GM21360 (cell line): ENCODE data around the gene CDCA5.
A peak's percentile ranks its signal among the peaks of the same experiment; 100 is the strongest.

Experiments used
- ATAC-seq: cut with Tn5 transposase; IDR thresholded peaks from one replicate; pipeline ENCODE4 v1.9.1; 2021; ENCODE audit warnings: mild to moderate bottlenecking, moderate library complexity; ENCODE audit not compliant: unreplicated experiment

Gene CDCA5

DNA sequence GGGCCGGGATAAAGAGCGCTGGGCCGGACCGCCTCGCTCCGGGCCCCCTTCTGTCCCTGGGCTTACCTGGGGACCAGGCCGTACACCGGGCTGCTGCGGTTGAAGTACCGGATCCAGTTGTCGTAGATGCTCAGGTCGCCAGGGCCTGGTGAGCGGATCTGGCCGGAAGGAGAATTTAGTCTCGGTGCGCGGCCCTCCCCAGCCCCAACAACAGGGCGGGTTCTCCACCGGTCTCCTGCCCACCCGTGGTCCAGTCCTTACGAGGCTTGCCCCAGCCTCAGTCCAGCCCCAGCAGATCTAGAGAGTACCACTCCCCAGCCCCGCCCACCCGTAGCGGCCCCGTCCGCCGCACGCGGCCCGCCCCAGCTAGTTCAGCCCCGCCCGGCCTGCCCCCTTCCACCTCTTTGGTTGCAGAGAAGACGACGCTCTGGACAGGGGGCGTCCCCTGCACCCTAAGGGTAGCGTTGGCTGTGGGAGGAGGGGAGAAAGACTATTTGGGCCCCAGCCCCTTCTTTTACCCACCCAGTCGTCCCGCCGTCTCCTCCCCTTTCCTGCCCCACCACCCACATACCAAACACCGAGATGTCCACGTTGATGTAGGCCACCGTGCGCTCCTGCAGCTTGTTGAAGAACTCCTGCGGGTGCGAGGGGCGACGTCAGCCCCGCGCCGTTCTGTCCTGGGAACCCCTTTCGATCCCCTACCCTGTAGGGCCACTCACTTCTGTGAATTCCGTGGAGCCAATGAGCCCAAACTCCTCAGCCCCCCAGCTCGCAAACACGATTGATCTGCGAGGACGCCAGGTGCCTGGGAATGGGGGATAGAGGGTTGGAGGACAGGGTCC is 36.0 kb downstream of the CDCA5 start:
- no peak for ATAC-seq

DNA sequence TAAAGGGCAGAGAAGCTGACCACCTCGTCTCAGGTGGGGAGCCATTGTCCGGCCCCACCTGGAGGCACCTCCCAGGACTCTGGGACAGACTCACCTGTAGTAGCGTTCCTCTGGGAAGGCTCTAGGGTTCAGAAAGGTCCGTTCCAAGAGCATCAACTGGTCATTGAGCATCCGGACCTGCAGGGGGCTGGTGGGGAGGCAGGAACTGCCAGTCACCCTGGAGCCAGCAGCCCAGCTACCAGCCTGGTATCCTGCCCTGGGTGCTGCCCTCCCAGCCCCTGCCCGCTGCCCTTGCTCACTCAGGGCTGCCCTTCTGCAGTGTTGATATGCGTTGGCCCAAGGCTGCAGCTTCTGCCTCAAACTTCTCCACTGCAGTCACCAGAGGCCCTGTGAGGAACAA is 38.1 kb downstream of the CDCA5 start:
- no peak for ATAC-seq

DNA sequence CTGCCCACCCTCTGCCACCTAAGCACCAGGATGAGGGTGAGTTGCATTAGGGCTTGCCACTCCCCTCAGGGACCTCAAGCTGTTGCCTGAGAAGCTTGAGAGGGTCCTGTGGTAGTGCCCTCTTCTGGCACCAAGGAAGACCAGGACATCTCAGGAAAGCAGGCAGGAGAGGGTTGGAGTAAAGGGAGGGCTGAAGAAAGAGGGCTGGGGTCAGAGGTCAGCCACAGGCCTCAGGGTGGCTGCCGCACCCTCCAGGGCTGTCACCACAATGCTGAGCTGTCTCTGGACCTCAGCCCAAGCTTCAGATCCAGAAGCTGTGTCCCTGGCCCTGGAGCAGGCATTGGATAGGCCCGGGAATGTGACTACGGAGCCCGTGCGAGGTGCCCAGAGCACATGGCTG is 38.8 kb downstream of the CDCA5 start:
- ATAC-seq = no peak

DNA sequence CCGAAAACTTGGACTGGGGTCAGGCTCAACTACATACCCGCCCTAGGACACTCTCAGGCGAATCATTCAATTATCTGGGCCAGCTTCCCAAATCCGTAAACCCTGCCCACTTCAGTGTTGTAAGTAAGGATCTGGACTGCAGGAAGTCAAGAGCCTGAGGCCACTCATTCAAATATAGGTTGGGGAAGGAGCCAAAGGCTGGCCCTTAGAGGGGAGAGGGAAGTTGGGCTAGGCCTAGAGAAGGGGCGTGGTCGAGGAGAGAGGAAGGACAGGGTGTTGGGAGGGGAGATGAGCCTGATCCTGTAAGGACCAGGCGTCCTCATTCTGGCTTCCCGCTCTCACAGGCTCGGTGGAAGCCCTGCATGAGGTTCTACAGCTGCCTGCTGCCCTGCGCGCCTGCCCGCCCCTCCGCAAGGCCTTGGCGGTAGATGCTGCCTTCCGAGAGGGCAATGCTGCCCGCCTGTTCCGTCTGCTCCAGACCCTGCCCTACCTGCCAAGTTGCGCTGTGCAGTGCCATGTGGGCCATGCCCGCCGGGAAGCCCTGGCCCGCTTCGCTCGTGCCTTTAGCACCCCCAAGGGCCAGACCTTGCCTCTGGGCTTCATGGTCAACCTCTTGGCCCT is 39.8 kb downstream of the CDCA5 start:
- ATAC-seq = no peak

DNA sequence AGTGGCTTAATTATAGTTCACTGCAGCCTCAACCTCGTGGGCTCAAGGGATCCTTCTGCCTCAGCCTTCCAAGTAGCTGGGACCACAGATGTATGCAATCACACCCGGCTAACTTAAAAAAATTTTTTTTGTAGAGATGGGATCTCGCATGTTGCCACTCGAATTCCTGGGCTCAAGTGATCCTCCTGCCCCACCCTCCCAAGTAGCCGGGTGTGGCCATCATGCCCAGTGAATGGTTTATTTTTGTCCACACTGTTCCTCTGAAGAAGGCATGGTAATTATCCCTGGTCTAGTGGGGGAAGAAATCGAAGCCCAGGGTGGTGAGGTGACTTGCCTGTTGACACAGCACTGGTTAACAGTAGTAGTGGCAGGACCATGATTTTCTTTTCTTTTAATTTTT is 40.9 kb downstream of the CDCA5 start:
- no peak for ATAC-seq

DNA sequence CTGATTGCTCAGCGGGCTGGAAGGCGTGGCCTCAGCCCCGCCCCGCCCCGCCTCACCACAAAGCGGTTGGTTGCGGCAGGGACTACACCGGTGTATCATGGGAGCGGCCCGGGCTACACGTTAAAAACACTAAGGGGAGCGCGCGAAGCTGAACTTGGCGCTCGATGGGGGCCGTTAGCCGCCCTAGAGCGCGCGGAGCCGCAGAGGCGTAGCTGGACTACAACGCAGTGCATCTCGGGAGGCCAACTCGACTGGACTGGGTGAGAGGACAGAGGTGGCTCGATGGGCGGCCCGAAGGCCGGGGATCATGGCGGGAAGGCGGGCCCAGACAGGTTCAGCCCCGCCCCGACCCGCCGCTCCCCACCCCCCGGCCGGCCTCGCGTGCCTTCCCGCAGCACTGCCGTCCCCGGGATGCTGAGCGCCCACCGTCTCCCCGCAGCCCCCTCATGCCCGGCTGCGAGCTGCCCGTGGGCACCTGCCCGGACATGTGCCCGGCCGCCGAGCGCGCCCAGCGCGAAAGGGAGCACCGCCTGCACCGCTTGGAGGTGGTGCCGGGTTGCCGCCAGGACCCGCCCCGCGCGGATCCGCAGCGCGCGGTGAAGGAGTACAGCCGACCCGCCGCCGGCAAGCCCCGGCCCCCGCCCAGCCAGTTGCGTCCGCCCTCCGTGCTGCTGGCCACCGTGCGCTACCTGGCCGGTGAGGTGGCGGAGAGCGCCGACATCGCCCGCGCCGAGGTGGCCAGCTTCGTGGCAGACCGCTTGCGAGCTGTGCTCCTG is 42.8 kb downstream of the CDCA5 start, which contains the start of gene SAC3D1:
Gene SAC3D1, plus strand, starts transcription at position 364 of the 776 bp plus-strand sequence. Its CDS starts 83 bp downstream, at position 447.
- peak; percentile 79 for ATAC-seq

DNA sequence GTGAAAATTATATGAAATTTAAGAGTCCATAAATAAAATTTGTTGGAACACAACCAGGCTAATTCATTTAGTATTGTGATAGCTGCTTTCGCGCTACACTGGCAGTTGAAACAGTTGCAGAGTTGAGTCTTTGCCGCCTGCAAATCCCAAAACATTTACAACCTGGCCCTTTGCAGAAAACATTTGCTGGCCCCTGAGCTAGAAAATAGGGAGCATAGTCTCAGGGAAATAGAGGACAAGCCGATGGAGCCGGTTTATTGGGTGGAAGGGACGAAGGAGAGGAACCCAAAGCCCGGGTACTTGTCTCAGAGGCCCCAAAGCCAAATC is 43.4 kb downstream of the CDCA5 start:
- ATAC-seq = no peak

DNA sequence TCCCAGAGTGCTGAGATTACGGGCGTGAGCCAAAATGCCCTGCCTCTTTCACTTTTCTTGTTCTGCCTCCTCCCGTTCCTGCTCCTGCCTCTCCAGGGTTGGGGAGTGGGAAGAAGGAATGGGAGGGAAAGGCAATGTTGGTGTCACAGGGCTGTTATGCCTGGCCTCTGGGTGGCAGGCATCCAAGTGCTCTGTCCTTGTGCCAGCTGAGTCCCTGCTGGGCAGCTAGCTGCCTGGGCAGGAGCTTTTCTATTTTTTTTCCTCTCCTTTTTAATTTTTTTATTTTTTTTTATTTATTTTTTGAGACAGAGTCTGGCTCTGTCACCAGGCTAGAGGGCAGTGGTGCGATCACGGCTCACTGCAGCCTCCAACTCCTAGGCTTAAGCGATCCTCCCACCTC is 46.9 kb downstream of the CDCA5 start:
- ATAC-seq = no peak

DNA sequence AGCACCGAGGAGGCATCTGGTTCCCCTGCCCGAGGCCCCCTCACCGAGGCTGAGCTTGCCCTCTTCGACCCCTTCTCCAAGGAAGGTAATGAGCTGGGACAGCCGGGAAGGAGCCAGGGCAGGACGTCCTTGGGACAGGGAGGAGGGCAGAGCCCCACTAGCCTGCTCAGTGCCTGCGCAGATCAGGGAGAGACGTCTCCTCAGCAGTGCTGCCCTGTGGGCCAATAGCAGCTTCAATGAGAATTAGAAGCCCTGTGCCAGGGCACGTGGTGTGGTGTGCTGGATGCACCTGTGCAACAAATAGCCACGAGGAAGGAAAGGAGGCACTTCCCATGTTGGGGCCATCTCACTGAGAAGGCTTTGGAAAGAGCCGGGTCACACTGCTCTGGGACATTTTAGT is 48.3 kb downstream of the CDCA5 start:
- no peak for ATAC-seq

DNA sequence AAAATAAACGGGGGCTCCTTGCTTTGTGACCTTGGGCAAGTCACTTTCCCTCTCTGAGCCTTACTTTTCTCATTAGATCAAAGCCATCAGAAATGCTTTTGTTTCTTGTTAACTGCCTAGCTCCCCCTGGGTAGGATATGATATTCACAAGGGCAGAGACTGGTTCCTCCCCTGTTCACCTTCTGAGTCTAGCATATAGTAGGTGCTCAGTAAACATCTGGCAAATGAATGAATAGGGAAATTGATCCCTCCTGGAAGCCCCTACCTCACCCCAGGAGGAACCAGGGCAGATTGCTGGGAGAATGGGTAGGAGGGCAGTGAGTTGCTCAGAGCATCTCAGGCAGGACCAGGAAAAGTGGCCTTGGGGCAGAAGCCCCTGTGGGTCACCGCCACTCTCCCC is 49.4 kb downstream of the CDCA5 start:
- ATAC-seq = no peak

DNA sequence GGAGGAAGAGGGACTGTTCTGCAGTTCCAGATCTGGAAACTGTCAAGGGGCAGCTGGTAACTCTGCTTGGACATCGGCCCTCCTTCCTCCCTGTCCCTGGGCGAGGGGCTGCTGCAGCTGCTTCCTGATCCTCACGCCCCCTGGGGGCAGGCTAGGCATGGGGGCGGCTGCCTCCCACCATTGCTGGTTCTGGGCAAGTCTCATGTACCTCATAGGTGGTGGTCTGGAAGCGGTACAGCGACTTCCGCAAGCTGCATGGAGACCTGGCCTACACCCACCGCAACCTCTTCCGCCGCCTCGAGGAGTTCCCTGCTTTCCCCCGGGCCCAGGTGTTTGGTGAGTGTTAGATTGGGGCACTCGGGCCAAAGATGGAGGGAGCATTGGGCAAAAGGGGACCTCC is 51.6 kb downstream of the CDCA5 start:
- no peak for ATAC-seq
